ENCODE results near the gene SOAT1.

DNA sequence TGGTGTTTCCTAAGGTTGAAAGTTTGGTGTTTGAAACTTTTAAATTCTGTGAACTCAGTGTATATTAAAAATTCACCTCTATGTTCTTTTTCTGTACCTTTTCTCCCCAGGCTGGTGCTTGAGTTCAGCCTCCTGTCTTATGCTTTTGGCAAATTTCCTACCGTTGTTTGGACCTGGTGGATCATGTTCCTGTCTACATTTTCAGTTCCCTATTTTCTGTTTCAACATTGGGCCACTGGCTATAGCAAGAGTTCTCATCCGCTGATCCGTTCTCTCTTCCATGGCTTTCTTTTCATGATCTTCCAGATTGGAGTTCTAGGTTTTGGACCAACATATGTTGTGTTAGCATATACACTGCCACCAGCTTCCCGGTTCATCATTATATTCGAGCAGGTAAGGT lies 47.3 kb downstream of the SOAT1 start:
- TF ChIP-seq, protein P1, sequence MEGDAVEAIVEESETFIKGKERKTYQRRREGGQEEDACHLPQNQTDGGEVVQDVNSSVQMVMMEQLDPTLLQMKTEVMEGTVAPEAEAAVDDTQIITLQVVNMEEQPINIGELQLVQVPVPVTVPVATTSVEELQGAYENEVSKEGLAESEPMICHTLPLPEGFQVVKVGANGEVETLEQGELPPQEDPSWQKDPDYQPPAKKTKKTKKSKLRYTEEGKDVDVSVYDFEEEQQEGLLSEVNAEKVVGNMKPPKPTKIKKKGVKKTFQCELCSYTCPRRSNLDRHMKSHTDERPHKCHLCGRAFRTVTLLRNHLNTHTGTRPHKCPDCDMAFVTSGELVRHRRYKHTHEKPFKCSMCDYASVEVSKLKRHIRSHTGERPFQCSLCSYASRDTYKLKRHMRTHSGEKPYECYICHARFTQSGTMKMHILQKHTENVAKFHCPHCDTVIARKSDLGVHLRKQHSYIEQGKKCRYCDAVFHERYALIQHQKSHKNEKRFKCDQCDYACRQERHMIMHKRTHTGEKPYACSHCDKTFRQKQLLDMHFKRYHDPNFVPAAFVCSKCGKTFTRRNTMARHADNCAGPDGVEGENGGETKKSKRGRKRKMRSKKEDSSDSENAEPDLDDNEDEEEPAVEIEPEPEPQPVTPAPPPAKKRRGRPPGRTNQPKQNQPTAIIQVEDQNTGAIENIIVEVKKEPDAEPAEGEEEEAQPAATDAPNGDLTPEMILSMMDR (IDR thresholded peaks at IDR 0.05) = no peak
- TF ChIP-seq POLR2A (IDR thresholded peaks at IDR 0.05) = no peak

Data from thyroid gland (tissue), 4 donors.